ENCODE data around the gene SLIT1. TPM values are rescaled to one million over a fixed set of nuclear protein-coding genes. Genes with fewer than 3 reads are reported as not detected.
"Not testable (repeated sequence)": the region's sequence is repeated elsewhere in the genome, so short reads cannot be mapped to it uniquely, and the experiment has no call there.

SLIT1 gene
- polyA plus RNA-seq, 1 donor (not counting 4 experiments of a cell fraction or from before 2014, with no cell fraction given), result 0.01 TPM

- dilution Hi-C loops (cut with MboI; ENCODE audit: extremely low pct_ligation_motif_present, low sequenced_read_pairs), result no loop called here
- no peak for FAIRE-seq
- Histone ChIP-seq H3K79me2 (ENCODE audit: control insufficient read depth, insufficient read depth, low read length) (no peaks in the 10 kb centered on the region), H3K9me1 (ENCODE audit: control insufficient read depth, extremely low read depth, insufficient read depth, low read length) (no peaks in the 10 kb centered on the region), H3K27ac (ENCODE audit: control insufficient read depth, insufficient read depth, low read length) (no peak overlapping the region), H3K27me3 (ENCODE audit: control insufficient read depth, extremely low read depth, insufficient read depth, low read length) (peaks cover 30% of the 10 kb centered on the region), H3K4me3 (ENCODE audit: control insufficient read depth in 2 of 3, extremely low read depth in 1 of 3, insufficient read depth in 2 of 3, low read depth in 1 of 3, low read length in 3 of 3) (no peak overlapping the region), H3K4me2 (ENCODE audit: control insufficient read depth, extremely low read depth, insufficient read depth, low read depth, low read length) (no peak overlapping the region), H4K20me1 (ENCODE audit: control insufficient read depth, extremely low read depth, insufficient read depth, low read length) (no peaks in the 10 kb centered on the region), H3K36me3 (ENCODE audit: control insufficient read depth in 2 of 2, extremely low read depth in 1 of 2, insufficient read depth in 2 of 2, low read length in 2 of 2) (no peaks in the 10 kb centered on the region), H2AFZ (ENCODE audit: control insufficient read depth, low read length) (no peak overlapping the region), H3K4me1 (ENCODE audit: control insufficient read depth, extremely low read depth, insufficient read depth, low read length) (peaks cover 5% of the 10 kb centered on the region), H3K9me3 (ENCODE audit: control insufficient read depth, low read depth, low read length) (no peaks in the 10 kb centered on the region), H3K9ac (ENCODE audit: control insufficient read depth, extremely low read depth, insufficient read depth, low read length) (no peak overlapping the region)
- no peak for DNase-seq (ENCODE audit: low read depth, low spot score)
- no peak for TF ChIP-seq CTCF (optimal IDR thresholded peaks at IDR 0.05 in 1 of 3, IDR thresholded peaks at IDR 0.05 in 1 of 3, conservative IDR thresholded peaks at IDR 0.05 in 1 of 3; ENCODE audit: extremely low read depth in 1 of 3, insufficient read depth in 2 of 3, low read length in 3 of 3)
- TF ChIP-seq EZH2 (IDR thresholded peaks at IDR 0.05; ENCODE audit: low read length), result no peak
These were observed 150.6 kb downstream of the SLIT1 start for GRCh38 chr10:97034958-97035769.

GRCh38 chr10:97034301-97034700 lies 151.5 kb downstream of the SLIT1 start:
- no peaks in the 10 kb centered on the region for H3K79me2 ChIP-seq (ENCODE audit: control insufficient read depth, insufficient read depth, low read length)
- no peak overlapping the region for H3K27ac ChIP-seq (ENCODE audit: control insufficient read depth, insufficient read depth, low read length)
- dilution Hi-C loops (cut with MboI; ENCODE audit: extremely low pct_ligation_motif_present, low sequenced_read_pairs), result no loop called here
- H3K36me3 ChIP-seq (ENCODE audit: control insufficient read depth in 2 of 2, extremely low read depth in 1 of 2, insufficient read depth in 2 of 2, low read length in 2 of 2), result no peaks in the 10 kb centered on the region
- peaks cover 5% of the 10 kb centered on the region for H3K4me1 ChIP-seq (ENCODE audit: control insufficient read depth, extremely low read depth, insufficient read depth, low read length)
- H3K9me3 ChIP-seq (ENCODE audit: control insufficient read depth, low read depth, low read length), result no peaks in the 10 kb centered on the region
- TF ChIP-seq CTCF (optimal IDR thresholded peaks at IDR 0.05 in 1 of 3, IDR thresholded peaks at IDR 0.05 in 1 of 3, conservative IDR thresholded peaks at IDR 0.05 in 1 of 3; ENCODE audit: extremely low read depth in 1 of 3, insufficient read depth in 2 of 3, low read length in 3 of 3) (no peak), EZH2 (IDR thresholded peaks at IDR 0.05; ENCODE audit: low read length) (no peak)
- H3K4me2 ChIP-seq (ENCODE audit: control insufficient read depth, extremely low read depth, insufficient read depth, low read depth, low read length), result no peak overlapping the region
- peaks cover 32% of the 10 kb centered on the region for H3K27me3 ChIP-seq (ENCODE audit: control insufficient read depth, extremely low read depth, insufficient read depth, low read length)
- FAIRE-seq, result no peak
- H3K9me1 ChIP-seq (ENCODE audit: control insufficient read depth, extremely low read depth, insufficient read depth, low read length), result no peaks in the 10 kb centered on the region
- no peak overlapping the region for H3K4me3 ChIP-seq (ENCODE audit: control insufficient read depth in 2 of 3, extremely low read depth in 1 of 3, insufficient read depth in 2 of 3, low read depth in 1 of 3, low read length in 3 of 3)
- DNase-seq (ENCODE audit: low read depth, low spot score), result no peak
- no peak overlapping the region for H3K9ac ChIP-seq (ENCODE audit: control insufficient read depth, extremely low read depth, insufficient read depth, low read length)
- no peaks in the 10 kb centered on the region for H4K20me1 ChIP-seq (ENCODE audit: control insufficient read depth, extremely low read depth, insufficient read depth, low read length)
- no peak overlapping the region for H2AFZ ChIP-seq (ENCODE audit: control insufficient read depth, low read length)

GRCh38 chr10:97033841-97034240 lies 151.9 kb downstream of the SLIT1 start:
- FAIRE-seq; dilution Hi-C loops (cut with MboI; ENCODE audit: extremely low pct_ligation_motif_present, low sequenced_read_pairs): not testable (repeated sequence)

More at GRCh38 chr10:97033841-97034240, 151.9 kb downstream of the SLIT1 start:
- H3K9me3 ChIP-seq (ENCODE audit: control insufficient read depth, low read depth, low read length); H4K20me1 ChIP-seq (ENCODE audit: control insufficient read depth, extremely low read depth, insufficient read depth, low read length); H3K36me3 ChIP-seq (ENCODE audit: control insufficient read depth in 2 of 2, extremely low read depth in 1 of 2, insufficient read depth in 2 of 2, low read length in 2 of 2); H3K27ac ChIP-seq (ENCODE audit: control insufficient read depth, insufficient read depth, low read length); H3K79me2 ChIP-seq (ENCODE audit: control insufficient read depth, insufficient read depth, low read length); H3K4me2 ChIP-seq (ENCODE audit: control insufficient read depth, extremely low read depth, insufficient read depth, low read depth, low read length); H3K4me1 ChIP-seq (ENCODE audit: control insufficient read depth, extremely low read depth, insufficient read depth, low read length); H3K9me1 ChIP-seq (ENCODE audit: control insufficient read depth, extremely low read depth, insufficient read depth, low read length); DNase-seq (ENCODE audit: low read depth, low spot score); H3K4me3 ChIP-seq (ENCODE audit: control insufficient read depth in 2 of 3, extremely low read depth in 1 of 3, insufficient read depth in 2 of 3, low read depth in 1 of 3, low read length in 3 of 3); H2AFZ ChIP-seq (ENCODE audit: control insufficient read depth, low read length); H3K9ac ChIP-seq (ENCODE audit: control insufficient read depth, extremely low read depth, insufficient read depth, low read length): not testable (repeated sequence)
- peaks cover 37% of the 10 kb centered on the region for H3K27me3 ChIP-seq (ENCODE audit: control insufficient read depth, extremely low read depth, insufficient read depth, low read length)

Measured in keratinocyte (primary cell).